Measurements from ENCODE around the gene TRAF3IP1.

The TRAF3IP1 gene

DNA sequence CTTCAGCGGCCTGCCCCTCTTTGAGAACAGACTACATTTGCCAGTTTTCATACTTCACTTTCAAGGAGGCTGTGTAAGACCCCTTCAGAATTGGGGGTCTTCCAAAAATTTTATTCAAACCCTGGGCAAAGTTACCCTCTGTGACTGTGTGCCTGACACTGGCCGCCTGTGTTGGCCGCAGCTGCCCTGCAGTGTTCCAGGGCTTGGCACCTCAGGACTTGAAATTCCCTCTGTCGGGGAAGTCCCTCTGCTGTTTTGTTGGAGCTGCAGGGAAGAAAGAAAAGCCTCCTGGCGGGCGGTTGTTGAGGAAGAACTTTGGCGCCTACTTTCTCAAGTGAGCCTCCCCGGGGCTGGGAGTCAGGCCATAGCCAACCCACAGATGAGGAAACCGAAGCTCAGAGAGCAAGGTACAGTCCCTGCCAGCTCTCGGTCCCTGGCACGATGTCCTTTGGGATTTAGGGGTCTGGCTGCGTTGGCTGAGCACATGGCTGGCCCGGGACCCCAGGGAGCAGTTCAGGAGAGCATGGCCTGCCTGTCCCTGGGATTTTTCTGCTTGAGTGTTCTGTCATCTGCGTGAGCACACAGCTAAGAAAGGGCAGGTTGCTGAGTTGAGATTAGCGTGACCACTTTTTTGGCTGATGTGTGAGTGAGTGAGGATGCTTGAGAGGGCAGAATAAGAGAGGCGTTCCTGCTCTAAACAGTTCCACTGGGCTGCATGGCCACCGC is 88.5 kb downstream of the TRAF3IP1 start:
- DNase-seq (ENCODE audit: low read depth), result no peak

DNA sequence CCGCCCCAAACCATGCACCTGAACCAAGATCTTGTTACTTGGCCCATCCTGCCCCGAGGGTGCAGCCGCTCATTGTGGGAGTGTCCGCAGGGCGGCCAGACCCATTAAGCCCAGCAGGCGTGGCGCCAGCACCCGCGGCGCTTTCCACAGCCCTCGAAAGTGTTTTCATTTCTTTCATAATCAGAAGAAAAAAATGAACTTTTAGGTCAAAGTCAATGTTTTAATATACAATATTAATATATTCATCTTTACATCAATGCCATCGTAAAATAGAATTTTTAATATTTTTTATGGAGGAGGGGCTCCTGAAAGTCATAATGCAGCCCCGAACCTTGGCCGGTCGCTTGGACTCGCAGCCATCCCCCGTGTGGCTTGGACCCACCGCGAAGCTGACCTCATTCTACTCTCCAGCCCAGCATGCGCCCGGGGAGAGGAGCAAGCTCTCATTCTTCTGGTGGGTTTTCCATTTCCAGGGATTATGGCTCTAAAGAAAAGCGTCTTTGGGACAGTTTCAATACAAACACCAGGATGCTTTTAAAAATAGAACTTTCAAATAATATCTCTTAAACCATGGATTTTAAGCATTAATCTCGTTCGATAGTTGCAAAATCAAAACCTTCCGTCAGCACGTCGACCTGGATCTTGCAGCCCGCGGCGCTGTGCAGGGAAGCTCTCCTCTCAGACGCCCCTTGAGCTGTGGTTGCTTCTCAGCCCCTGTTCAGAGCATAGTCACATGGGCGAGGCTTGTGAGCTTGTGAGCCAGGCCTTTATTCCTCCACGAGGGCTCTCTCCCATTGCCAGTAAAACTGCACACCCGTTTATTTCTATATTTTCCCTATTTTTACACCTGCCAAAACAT is 89.3 kb downstream of the TRAF3IP1 start:
- no peak for DNase-seq (ENCODE audit: low read depth)

DNA sequence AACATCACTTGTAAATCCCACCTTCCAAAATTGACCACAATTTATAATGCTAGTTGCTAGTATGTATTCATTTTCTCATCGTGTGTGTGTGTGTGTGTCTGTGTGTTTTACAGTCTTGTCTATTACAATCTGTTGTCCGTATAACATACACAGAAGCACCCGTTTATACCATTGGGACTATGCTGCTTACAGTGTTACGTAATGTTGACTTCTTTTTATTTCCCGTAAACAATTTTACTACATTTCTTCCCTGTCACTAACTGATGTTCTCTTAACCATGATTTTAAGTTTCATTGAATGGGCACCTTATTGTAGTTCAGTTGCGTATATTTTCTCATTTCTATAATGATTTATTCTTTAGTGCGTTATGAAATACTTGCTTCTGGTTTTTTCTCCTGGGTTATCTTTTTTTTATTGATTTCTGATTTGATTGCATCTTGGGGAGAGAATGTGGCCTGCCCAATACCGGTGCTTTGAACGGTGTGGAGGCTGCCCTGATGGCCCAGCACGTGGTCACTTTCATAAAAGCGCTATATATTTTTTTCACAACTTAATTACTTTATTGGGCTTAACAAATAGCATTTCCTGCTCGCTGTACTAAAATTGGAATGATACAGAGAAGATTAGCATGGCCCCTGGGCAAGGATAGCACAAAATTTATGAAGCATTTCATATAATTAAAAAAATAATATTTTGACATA is 91.9 kb downstream of the TRAF3IP1 start:
- DNase-seq (ENCODE audit: low read depth), result no peak

- no peak for DNase-seq (ENCODE audit: low read depth)
These were observed 93.0 kb downstream of the TRAF3IP1 start for GRCh38 chr2:238413368-238413767.

DNA sequence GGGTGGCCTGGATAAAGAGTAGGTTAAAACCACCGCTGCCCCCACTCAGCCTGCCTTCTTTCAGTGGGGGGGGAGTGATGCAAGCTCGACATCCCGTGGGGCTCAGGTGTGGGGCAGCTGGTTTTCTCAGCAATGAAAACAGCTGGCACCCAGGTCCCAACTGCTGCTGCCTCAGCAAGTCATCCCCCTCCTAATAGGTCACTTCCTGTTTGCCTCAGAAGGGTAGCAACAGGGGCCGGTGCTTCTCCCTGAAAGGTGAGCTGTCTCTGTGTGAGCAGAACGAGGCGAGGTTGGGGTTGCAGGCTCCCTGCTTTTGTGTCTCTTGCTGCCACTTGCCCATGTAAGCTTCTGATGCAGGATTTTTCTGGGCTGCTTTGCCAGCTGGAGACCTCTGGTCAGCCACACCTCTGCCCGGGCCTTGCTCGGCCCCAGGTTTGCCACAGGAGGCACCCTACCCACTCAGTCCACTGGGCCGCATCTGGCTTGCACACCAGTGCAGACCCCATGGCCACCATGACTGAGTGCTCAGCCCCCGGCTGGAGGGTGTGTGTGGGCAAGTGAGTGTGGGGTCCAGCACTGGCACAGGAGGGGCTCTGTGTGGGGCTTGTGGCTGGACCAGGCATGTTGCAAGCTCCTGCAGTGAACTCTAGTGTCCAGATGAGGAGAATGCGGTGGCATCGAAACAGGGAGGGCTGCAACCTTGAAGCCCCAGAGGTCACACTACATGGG is 94.9 kb downstream of the TRAF3IP1 start:
- no peak for DNase-seq (ENCODE audit: low read depth)

- DNase-seq (ENCODE audit: low read depth), result no peak
These were observed 95.6 kb downstream of the TRAF3IP1 start for GRCh38 chr2:238415893-238416292.

DNA sequence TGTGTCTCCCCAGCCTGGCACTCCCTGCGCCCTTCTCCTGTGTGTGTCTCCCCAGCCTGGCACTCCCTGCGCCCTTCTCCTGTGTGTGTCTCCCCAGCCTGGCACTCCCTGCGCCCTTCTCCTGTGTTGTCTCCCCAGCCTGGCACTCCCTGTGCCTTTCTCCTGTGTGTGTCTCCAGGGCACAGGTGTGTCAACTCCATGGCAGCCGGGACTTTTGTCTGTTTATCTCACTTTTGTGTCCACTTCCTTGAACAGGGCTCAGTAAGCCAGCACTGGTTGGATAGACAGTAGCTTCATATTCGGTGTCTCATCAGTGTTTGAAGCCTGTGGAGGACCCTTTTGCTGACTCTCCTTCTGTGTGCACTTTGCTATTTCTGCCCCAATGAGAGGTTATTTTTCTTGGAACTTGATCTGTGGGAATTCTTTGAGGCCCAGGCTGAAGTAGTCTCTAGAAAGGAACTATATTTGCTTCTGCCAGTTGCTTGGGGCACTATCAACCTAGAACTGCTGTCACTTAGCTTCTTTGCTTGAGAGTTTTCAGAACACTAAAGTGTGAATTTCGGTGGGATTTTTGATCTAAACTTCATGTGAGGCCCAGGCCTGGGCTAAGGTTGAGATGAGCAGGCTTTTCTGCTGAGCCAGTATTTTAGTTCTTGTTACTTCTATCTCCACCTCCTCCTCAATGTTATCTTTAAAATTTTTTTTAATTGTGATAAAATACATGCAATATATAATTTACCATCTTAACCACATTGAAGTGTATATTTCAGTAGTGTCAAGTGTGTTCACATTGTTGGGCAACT is 98.1 kb downstream of the TRAF3IP1 start:
- no peak for DNase-seq (ENCODE audit: low read depth)

GRCh38 chr2:238418999-238419546 is 98.8 kb downstream of the TRAF3IP1 start:
- DNase-seq (ENCODE audit: low read depth), result no peak

GRCh38 chr2:238420442-238420841 is 100.1 kb downstream of the TRAF3IP1 start:
- no peak for DNase-seq (ENCODE audit: low read depth)

- DNase-seq (ENCODE audit: low read depth), result no peak
These were observed 100.8 kb downstream of the TRAF3IP1 start for GRCh38 chr2:238420878-238421694.

DNA sequence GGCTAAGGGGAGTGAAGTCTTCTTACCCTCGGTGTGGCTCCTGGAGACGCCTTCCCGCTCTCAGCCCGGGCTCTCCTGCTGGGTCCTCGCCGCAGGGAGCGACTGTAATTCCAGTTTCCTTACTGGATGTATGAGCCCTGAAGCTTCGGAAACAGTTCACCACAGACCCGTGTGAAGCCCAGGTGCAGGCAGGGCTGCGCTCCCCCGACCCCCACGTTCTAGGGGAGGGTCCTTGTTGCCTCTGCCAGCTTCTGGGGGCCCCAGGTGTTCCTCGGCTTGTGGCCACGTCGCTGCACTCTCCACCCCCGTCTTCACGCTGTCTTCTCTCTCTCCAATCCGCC is 101.3 kb downstream of the TRAF3IP1 start:
- DNase-seq (ENCODE audit: low read depth), result no peak

GRCh38 chr2:238422285-238422684 is 102.0 kb downstream of the TRAF3IP1 start:
- no peak for DNase-seq (ENCODE audit: low read depth)

DNA sequence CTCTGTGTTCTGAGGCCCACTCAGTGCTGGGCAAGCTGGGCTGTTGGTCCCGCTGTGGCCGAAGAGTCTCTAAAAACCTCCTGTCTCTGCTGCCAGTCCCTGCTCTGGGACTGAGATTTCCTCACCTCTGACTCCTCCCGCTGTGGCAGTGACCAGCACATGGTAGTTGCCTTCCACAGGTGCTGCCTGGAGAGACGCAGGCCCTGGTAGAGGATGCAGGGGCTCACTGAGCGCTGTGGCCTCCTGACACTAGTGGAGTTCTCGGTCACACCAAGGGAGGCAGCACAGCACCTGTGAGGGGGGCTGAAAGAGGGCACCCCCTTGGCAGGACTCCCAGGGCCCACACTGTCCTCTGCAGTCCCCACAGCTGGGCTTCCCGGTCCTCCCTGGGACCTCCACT is 102.6 kb downstream of the TRAF3IP1 start:
- DNase-seq (ENCODE audit: low read depth), result no peak

DNA sequence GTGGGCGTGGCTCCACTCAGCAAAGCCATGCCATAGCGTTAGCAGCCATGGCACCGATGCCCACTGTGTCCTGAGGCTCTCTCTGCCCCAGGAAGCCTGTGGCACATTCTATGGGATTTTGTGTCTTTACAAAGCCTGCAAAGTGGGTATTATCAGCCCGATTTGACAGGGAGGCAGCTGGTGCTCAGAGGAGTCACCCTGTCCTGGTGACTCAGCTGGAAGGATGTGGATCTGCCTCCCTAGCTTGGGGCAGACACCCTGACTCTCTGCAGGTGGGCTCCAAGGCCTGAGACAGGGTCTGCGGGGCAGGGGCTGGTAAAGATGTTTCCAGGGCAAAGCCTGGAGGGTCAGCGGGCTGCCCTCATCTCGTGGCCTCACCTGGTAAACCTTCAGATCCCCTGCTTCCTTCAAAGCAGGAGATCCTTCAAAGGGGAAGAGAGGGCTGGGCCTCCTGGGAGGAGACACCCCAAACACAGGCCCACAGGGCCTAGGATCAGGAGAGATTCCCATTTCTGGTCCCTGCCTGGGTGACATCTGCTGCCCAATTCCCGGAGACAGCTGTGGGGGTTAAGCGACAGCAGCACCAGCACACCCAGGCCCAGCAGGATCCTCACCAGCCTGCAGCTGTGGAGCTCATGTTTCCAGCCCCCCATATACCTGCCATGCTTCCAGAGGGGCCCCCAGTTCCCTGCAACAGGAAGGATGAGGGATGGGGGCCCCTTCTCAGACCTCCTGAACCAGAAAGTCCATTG is 103.4 kb downstream of the TRAF3IP1 start:
- no peak for DNase-seq (ENCODE audit: low read depth)

DNA sequence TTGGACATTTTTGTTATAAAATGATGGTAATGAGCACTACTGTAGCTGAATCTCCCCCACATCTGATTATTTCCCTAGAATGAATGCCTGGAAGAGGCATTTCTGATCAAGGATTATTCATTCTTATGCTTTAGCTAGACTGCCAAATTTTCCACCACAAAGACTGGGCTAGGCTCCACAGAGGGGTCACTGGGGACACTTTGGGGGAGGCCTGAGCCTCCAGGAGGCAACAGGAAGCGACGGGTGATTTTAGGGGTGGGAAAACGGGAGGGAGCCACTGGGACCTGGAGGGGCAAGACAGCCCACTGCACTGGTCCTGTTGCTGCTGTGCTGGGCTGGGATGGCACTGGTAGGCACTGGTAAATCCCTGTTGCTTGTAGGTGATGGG is 104.0 kb downstream of the TRAF3IP1 start:
- no peak for DNase-seq (ENCODE audit: low read depth)

DNA sequence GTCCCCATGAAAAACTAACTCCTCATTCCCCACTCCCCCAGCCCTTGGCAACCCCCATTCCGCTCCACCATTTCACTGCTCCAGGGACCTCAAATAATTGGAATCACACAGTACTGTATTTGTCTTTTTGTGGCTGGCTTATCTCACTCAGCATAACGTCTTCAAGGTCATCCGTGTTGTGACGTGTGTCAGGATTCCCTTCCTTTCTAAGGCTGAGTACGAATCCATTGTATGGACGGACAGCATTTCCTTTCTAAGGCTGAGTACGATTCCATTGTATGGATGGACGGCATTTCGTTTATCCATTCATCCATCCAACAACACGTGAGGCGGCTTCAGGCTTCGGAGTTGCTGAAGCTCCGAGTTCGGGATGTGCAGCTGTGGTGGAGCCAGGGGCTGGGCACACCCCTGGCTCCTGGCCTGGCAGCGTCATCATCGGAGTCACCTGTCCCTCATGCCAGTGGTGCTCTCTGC is 105.2 kb downstream of the TRAF3IP1 start:
- no peak for DNase-seq (ENCODE audit: low read depth)

GRCh38 chr2:238425979-238426567 is 105.8 kb downstream of the TRAF3IP1 start:
- DNase-seq (ENCODE audit: low read depth), result no peak

- peak; percentile 76 for DNase-seq (ENCODE audit: low read depth)
These were observed 106.5 kb downstream of the TRAF3IP1 start, which contains the start of gene ASB1 for GRCh38 chr2:238426568-238427434. ASB1 (plus strand) TSS chr2:238426927; CDS start chr2:238427071, 144 bp downstream.

All from activated gamma-delta T cell treated with anti-CD3 and anti-CD28 coated beads, Interleukin-2, amount 50 U/mL, for 16 hours (primary cell).